Skeletal muscle tissue (tissue), 4 donors: ENCODE measurements around the gene A2M. TPM values are rescaled to one million over a fixed set of nuclear protein-coding genes. Genes with fewer than 3 reads are reported as not detected.

Experiments used
- H3K27ac ChIP-seq: one replicate; pipeline ENCODE4 v1.7.0; 2013; ENCODE audit warnings: mild to moderate bottlenecking, low read depth, low read length, inconsistent platforms
- H3K27me3 ChIP-seq, 3 donors: one replicate each; pipeline ENCODE4 v1.7.0; 2013; ENCODE audit warnings: low read length in 3 of 3; ENCODE audit not compliant: control insufficient read depth in 3 of 3, insufficient read depth in 3 of 3
- H3K36me3 ChIP-seq, 3 donors: one replicate each; pipeline ENCODE4 v1.7.0; 2013; ENCODE audit warnings: low read length in 3 of 3; ENCODE audit not compliant: control insufficient read depth in 3 of 3, insufficient read depth in 3 of 3
- H3K4me1 ChIP-seq, 3 donors: one replicate each; pipeline ENCODE4 v1.7.0; 2013; ENCODE audit warnings: low read length in 3 of 3, mild to moderate bottlenecking in 3 of 3; ENCODE audit not compliant: control insufficient read depth in 3 of 3, insufficient read depth in 3 of 3
- H3K4me3 ChIP-seq, 3 donors: one replicate each; pipeline ENCODE4 v1.7.0; 2013; ENCODE audit warnings: low read length in 3 of 3
- H3K9ac ChIP-seq, 3 donors: one replicate each; pipeline ENCODE4 v1.7.0; 2013; ENCODE audit warnings: low read length in 3 of 3, mild to moderate bottlenecking in 3 of 3, moderate library complexity in 2 of 3, low read depth in 1 of 3
- H3K9me3 ChIP-seq, 3 donors: one replicate each; pipeline ENCODE4 v1.7.0; 2013; ENCODE audit warnings: low read length in 3 of 3; ENCODE audit not compliant: control insufficient read depth in 3 of 3
- total RNA-seq: library from RNA; depleted of rRNA; stranded (reverse); fragments of >200 nt; gene quantifications from one replicate; pipeline ENCODE4 v1.2.3, GENCODE V29; 2014
- donor health status: Osteomylitis.

Gene A2M
- total RNA-seq, 1 donor from 2014 or later = 244 TPM

DNA sequence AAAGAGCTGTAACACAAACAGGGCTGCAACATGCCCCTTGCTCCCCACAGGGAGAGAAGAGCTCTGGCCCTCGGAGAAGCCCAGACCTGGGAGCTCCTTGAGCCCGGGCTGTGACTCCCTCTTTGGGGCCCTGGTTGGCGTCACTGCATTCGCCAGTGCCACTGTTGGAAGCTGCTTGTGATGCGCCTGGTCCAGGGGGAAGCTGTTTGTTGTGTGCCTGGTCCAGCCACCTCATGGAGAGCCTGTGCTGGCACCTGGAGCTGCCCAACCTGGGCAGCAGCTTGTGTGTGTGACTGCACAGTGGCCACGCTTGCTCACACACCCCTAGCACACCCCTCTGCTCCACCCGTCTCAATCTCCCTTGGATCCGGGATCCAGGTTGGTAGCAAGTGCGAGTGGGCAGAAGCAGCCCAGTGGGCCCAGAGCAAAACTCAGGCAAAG is 49.5 kb downstream of the A2M start:
- Histone ChIP-seq H3K4me1 (peaks cover 10 to 11% (median 11%) of the 10 kb centered on the region in 3 donors), H3K4me3 (no peak overlapping the region), H3K27ac (no peak overlapping the region), H3K9me3 (no peaks in the 10 kb centered on the region), H3K36me3 (peaks cover 6 to 32% (median 25%) of the 10 kb centered on the region in 3 donors), H3K27me3 (no peaks in the 10 kb centered on the region), H3K9ac (no peak overlapping the region)

DNA sequence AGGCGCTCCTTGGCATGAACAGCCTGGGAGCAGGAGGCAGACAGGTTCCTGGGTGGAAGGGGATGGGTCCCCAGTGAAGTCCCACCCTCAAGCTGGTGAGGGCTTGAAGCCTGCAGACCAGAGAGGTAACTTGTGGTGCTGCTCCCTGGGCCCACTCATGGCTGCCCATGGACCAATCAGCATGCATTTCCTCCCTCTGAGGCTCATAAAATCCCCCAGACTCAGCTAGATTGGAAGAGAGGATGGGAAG is 50.2 kb downstream of the A2M start:
- H3K9ac ChIP-seq = peak overlapping the region; percentile 38 to 81 (median 68)
- peaks cover 10 to 11% (median 11%) of the 10 kb centered on the region in 3 donors for H3K4me1 ChIP-seq
- no peak overlapping the region for H3K27ac ChIP-seq
- H3K27me3 ChIP-seq = no peaks in the 10 kb centered on the region
- H3K36me3 ChIP-seq = peaks cover 6 to 32% (median 24%) of the 10 kb centered on the region in 3 donors
- peak overlapping the region; percentile 74 to 76 (median 75) for H3K4me3 ChIP-seq
- H3K9me3 ChIP-seq = no peaks in the 10 kb centered on the region

DNA sequence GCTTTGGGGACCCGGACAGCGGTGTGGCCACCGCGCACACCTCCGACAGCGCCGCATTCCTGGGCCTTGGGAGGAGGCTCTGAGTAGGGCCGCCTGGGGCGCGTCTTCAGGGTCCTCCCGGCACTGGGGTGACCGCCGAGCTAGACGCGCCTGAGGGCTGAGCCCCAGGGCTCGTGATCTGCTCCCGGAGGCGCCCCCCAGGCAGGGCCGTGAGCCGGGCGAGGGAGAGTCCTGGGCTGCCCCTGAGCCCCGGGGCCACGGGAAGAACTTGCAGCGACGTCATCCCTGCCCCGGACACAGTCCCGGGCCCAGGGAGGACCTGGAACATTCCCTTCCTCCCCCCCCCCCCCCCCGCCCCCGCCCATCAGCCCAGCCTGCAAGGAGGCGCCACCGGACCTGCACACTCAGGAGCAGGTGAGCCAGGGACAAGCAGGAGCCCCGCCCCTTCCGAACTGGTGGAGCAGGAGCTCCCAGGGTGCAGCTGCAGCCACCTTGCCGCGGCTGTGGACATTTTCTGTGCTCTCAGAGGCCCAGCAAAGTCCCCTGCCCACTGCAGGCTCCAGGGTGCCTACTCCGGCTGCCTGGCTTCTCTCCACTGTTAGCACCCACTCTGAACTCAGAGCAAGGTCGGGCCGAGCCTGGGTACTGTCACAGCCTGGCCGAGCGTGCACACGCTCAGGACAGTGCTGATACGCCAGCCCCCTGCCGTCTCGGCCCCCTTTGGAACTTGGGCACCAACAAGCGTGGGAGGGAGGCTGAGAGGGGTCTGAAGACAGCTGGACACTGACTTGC is 50.7 kb downstream of the A2M start:
- Histone ChIP-seq H3K36me3 (peaks cover 6 to 27% (median 19%) of the 10 kb centered on the region in 3 donors), H3K9ac (peak overlapping the region; percentile 88 to 95 (median 93)), H3K4me3 (peak overlapping the region; percentile 74 to 87 (median 78)), H3K27me3 (no peaks in the 10 kb centered on the region), H3K9me3 (no peaks in the 10 kb centered on the region), H3K27ac (peak overlapping the region; percentile 92), H3K4me1 (peaks cover 10 to 11% (median 11%) of the 10 kb centered on the region in 3 donors)

DNA sequence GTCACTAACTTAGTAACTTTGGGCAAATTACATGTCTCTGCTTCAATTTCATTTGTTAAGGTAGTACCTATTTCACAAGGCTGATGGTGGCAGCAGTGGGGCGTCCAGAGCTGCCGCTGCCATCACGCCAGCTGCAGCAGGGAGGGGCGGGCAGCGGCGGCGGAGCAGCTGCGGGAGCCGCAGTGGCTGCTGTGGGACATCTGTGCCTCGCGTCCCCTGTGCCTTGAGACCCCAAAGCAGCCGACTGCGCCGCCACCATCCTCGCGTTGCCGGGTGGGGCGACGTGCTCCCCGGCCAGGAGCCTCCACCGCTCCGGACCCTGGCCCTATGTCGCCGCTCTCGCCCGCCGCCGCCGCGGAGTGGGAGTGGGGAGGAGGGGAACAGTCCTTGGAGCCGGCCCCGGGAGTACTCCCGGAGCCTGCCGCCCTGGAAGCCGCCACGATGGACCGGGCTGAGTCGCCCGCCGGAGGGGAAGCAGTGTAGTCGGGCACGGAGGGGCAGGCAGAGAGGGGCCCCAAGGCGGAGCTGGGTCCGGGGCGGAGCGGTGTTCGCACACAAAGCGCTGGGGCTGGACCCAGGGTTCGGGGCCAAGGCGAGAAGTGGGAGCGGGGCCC is 51.4 kb downstream of the A2M start:
- H3K9ac ChIP-seq = peak overlapping the region; percentile 88 to 95 (median 93)
- no peaks in the 10 kb centered on the region for H3K9me3 ChIP-seq
- peak overlapping the region; percentile 74 to 87 (median 78) for H3K4me3 ChIP-seq
- peaks cover 10 to 11% (median 11%) of the 10 kb centered on the region in 3 donors for H3K4me1 ChIP-seq
- no peaks in the 10 kb centered on the region for H3K27me3 ChIP-seq
- H3K36me3 ChIP-seq = peaks cover 6 to 20% (median 15%) of the 10 kb centered on the region in 3 donors
- H3K27ac ChIP-seq = peak overlapping the region; percentile 92

DNA sequence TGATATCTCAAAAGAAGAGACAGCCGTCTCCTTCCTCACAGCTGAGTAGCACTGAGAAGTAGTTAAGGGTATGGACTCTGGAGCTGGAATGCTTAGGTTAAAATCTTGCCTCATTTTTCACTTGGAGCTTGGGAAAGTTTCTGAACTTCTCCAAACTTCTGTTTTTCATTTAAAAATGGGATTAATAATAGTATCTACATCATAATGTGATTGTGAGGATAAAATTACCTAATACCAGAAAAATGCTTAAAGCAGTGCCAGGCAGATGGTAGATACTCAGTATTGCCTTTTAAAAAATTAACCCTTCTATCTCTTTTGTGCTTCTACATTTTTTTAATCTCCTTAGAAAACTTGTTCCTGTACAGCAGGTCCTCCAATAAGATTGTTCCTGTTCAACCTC is 63.1 kb downstream of the A2M start:
- Histone ChIP-seq H3K9ac (no peak overlapping the region), H3K36me3 (no peaks in the 10 kb centered on the region), H3K9me3 (no peaks in the 10 kb centered on the region), H3K27ac (no peak overlapping the region), H3K4me3 (no peak overlapping the region), H3K27me3 (no peaks in the 10 kb centered on the region), H3K4me1 (no peaks in the 10 kb centered on the region)

DNA sequence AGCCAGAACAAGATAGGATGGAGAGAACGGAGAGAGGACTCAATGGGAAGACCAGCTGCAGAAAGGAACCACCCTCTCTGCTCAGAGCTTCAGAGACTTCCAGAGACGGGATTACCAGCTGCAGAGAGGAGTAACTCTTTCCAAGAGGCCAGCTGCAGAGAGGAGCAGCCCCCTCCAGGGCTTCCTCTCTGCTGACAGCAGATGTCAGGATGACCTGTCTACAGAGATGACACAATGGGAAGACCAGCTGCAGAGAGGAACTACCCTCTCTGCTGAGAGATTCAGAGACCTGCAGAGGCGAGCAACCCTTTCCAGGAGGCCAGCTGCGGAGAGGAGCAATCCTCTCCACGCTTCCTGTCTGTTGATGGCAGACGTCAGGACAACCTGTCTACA is 64.6 kb downstream of the A2M start:
- Histone ChIP-seq H3K27ac (no peak overlapping the region), H3K9me3 (no peaks in the 10 kb centered on the region)

DNA sequence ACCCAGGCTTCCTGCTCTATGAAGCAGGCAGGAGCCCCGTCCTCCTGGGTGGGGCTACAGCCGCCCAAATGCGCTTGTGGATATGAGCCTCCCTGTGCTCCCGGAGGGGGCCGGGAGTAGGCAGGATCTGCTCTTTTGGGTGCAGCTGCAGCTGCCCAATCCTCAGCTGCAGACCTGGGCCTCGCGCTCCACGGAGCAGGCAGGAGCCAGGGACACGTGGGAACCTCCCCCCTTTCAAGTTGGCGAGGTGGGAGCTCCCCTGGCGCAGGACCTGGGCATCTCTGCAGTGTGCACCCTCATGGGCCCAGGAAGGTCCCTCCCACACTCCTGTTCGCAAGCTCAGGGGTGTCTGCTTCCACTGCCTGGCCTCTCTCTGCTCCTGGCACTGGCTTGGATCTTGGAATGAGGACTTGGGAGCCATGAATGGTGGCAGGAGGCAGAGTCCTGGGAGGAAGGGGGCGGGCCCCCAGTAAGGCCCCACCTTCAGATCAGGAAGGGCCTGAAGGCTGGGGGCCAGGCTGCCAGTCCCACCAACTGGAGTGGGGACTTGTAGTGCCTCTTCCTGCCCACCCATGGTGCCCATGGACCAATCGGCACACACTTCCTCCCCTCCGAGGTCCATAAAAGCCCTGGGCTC is 65.1 kb downstream of the A2M start:
- Histone ChIP-seq H3K27me3 (no peaks in the 10 kb centered on the region), H3K4me3 (no peak overlapping the region), H3K27ac (no peak overlapping the region), H3K9ac (no peak overlapping the region), H3K36me3 (no peaks in the 10 kb centered on the region), H3K9me3 (no peaks in the 10 kb centered on the region), H3K4me1 (no peaks in the 10 kb centered on the region)

More for the DNA sequence above, 64.6 kb downstream of the A2M start:
- H3K4me1 ChIP-seq = no peaks in the 10 kb centered on the region
- H3K9ac ChIP-seq = no peak overlapping the region
- no peaks in the 10 kb centered on the region for H3K27me3 ChIP-seq
- no peak overlapping the region for H3K4me3 ChIP-seq
- H3K36me3 ChIP-seq = no peaks in the 10 kb centered on the region

DNA sequence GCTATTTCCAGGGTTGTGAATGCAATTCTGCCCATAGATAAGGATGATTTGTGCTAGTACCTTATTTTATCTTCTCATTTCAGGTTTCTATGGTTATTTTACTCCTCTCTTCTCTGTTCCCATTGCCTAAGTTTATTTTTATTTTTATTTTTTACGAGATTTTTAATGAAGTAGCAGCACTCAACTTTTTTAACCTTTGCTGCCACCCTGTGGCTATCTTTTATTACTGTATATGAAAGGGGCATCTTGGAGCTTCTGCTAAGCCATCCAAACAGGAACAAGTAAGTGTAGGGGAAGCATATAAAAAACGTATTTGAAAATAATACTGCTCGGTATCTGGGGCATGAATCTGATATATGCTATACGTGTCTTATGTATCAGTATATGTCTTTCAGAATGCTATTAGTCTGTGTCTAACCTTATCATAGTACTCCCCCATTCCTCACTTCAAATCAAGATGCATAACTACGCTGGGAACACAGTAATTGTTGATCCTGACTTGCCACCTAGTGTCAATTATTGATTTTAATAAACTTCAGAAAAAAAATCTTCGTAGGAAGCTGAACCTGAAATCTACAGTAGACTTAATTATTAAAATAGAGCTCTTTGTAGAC is 66.1 kb downstream of the A2M start:
- H3K36me3 ChIP-seq = no peaks in the 10 kb centered on the region
- no peak overlapping the region for H3K9ac ChIP-seq

DNA sequence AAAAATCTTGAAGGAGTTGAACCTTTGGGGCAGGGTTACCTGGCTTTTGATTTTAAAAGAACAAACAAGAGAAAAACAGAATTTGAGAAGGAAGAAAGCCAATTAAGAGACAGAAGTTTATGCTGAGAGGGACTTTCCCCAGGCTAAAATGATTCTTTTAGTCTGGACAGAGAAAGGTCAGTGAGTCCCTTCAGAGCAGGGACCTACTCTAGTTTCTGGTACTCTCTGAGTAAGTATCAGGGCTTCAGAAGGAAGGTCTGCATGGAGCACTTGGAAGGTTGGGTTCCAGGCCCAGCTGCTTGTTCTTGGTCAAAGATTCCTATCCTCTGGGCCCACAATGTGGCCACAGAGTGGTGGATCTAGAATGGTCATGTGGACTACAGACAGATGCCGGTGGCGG is 66.8 kb downstream of the A2M start:
- Histone ChIP-seq H3K4me1 (no peaks in the 10 kb centered on the region), H3K36me3 (no peaks in the 10 kb centered on the region), H3K27me3 (no peaks in the 10 kb centered on the region), H3K27ac (no peak overlapping the region), H3K9ac (no peak overlapping the region), H3K4me3 (no peak overlapping the region), H3K9me3 (no peaks in the 10 kb centered on the region)

More for the DNA sequence above, 66.1 kb downstream of the A2M start:
- H3K27ac ChIP-seq = no peak overlapping the region
- no peaks in the 10 kb centered on the region for H3K4me1 ChIP-seq
- H3K9me3 ChIP-seq = no peaks in the 10 kb centered on the region
- no peak overlapping the region for H3K4me3 ChIP-seq
- H3K27me3 ChIP-seq = no peaks in the 10 kb centered on the region

DNA sequence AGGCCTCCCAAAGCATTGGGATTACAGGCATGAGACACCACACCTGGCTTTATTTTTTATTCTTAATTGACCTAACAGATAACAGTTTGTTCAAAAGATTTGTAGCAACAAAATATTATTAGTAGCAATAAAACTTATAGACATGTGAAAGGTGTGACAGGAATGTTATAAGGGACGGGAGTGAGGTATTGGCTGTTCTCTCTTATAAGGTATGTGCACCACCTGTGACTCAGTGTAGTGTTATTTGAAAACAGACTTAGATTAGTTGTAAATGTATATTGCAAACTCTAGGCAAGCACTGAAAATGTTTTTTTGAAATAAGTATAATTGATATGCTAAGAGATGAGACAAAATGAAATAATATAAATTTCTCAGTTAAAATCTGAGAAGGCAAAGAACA is 68.6 kb downstream of the A2M start:
- Histone ChIP-seq H3K9ac (no peak overlapping the region), H3K27ac (no peak overlapping the region), H3K9me3 (no peaks in the 10 kb centered on the region), H3K27me3 (no peaks in the 10 kb centered on the region), H3K4me1 (peaks cover 0 to 5% (median 2%) of the 10 kb centered on the region in 3 donors), H3K36me3 (no peaks in the 10 kb centered on the region), H3K4me3 (no peak overlapping the region)
